Measurements from ENCODE around the gene CD74. TPM values are rescaled to one million over a fixed set of nuclear protein-coding genes. Genes with fewer than 3 reads are reported as not detected.

The CD74 gene
- total and polyA plus RNA-seq, 2 donors (not counting 1 experiment from before 2014, with no cell fraction given): 1.3 to 5.9 TPM

- Histone ChIP-seq H3K4me2 (ENCODE audit: extremely low read depth, insufficient read depth, low read length) (peak overlapping the region; percentile 6), H3K79me2 (ENCODE audit: control insufficient read depth, insufficient read depth, low read length) (no peaks in the 10 kb centered on the region), H3K27ac (ENCODE audit: insufficient read depth, low read length) (no peak overlapping the region), H3K9me3 (ENCODE audit: control insufficient read depth, insufficient read depth, low read depth, low read length) (no peaks in the 10 kb centered on the region), H3K4me1 (ENCODE audit: control insufficient read depth, extremely low read depth, insufficient read depth, low read length) (peaks cover 3% of the 10 kb centered on the region), H2AFZ (ENCODE audit: low read length) (peak overlapping the region; percentile 47), H3K4me3 (replicated peaks in 1 of 4; ENCODE audit: control extremely low read depth in 1 of 4, insufficient read depth in 1 of 4, low read depth in 3 of 4, low read length in 4 of 4) (no peak overlapping the region), H4K20me1 (ENCODE audit: control insufficient read depth, extremely low read depth, insufficient read depth, low read length) (no peaks in the 10 kb centered on the region), H3K9ac (ENCODE audit: insufficient read depth, low read length) (no peak overlapping the region), H3K36me3 (ENCODE audit: control insufficient read depth, insufficient read depth, low read length) (no peaks in the 10 kb centered on the region), H3K27me3 (ENCODE audit: control insufficient read depth, insufficient read depth, low read length) (no peaks in the 10 kb centered on the region)
- TF ChIP-seq EZH2 (IDR thresholded peaks at IDR 0.05; ENCODE audit: low read length, missing control alignments): no peak
- TF ChIP-seq, protein P1, sequence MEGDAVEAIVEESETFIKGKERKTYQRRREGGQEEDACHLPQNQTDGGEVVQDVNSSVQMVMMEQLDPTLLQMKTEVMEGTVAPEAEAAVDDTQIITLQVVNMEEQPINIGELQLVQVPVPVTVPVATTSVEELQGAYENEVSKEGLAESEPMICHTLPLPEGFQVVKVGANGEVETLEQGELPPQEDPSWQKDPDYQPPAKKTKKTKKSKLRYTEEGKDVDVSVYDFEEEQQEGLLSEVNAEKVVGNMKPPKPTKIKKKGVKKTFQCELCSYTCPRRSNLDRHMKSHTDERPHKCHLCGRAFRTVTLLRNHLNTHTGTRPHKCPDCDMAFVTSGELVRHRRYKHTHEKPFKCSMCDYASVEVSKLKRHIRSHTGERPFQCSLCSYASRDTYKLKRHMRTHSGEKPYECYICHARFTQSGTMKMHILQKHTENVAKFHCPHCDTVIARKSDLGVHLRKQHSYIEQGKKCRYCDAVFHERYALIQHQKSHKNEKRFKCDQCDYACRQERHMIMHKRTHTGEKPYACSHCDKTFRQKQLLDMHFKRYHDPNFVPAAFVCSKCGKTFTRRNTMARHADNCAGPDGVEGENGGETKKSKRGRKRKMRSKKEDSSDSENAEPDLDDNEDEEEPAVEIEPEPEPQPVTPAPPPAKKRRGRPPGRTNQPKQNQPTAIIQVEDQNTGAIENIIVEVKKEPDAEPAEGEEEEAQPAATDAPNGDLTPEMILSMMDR (conservative IDR thresholded peaks at IDR 0.05 in 1 of 2, IDR thresholded peaks at IDR 0.05 in 1 of 2; ENCODE audit: low read depth in 1 of 2, low read length in 2 of 2): no peak
- peak; percentile 86 for DNase-seq (ENCODE audit: low read depth in 2 of 2)
These were observed 2.8 kb downstream of the CD74 start for GRCh38 chr5:150409638-150410523.

- Histone ChIP-seq H3K9me3 (ENCODE audit: control insufficient read depth, insufficient read depth, low read depth, low read length) (no peaks in the 10 kb centered on the region), H3K36me3 (ENCODE audit: control insufficient read depth, insufficient read depth, low read length) (no peaks in the 10 kb centered on the region), H4K20me1 (ENCODE audit: control insufficient read depth, extremely low read depth, insufficient read depth, low read length) (no peaks in the 10 kb centered on the region), H3K4me1 (ENCODE audit: control insufficient read depth, extremely low read depth, insufficient read depth, low read length) (peaks cover 3% of the 10 kb centered on the region), H3K79me2 (ENCODE audit: control insufficient read depth, insufficient read depth, low read length) (no peaks in the 10 kb centered on the region), H3K9ac (ENCODE audit: insufficient read depth, low read length) (no peak overlapping the region), H3K4me2 (ENCODE audit: extremely low read depth, insufficient read depth, low read length) (no peak overlapping the region), H3K4me3 (replicated peaks in 1 of 4; ENCODE audit: control extremely low read depth in 1 of 4, insufficient read depth in 1 of 4, low read depth in 3 of 4, low read length in 4 of 4) (no peak overlapping the region), H2AFZ (ENCODE audit: low read length) (no peak overlapping the region), H3K27ac (ENCODE audit: insufficient read depth, low read length) (no peak overlapping the region), H3K27me3 (ENCODE audit: control insufficient read depth, insufficient read depth, low read length) (no peaks in the 10 kb centered on the region)
- TF ChIP-seq, protein P1 (conservative IDR thresholded peaks at IDR 0.05 in 1 of 2, IDR thresholded peaks at IDR 0.05 in 1 of 2; ENCODE audit: low read depth in 1 of 2, low read length in 2 of 2): no peak
- TF ChIP-seq EZH2 (IDR thresholded peaks at IDR 0.05; ENCODE audit: low read length, missing control alignments): no peak
- no peak for DNase-seq (ENCODE audit: low read depth in 2 of 2)
These were observed 4.3 kb downstream of the CD74 start for GRCh38 chr5:150408231-150408943.

GRCh38 chr5:150407096-150407720, 5.5 kb downstream of the CD74 start:
- Histone ChIP-seq H3K4me2 (ENCODE audit: extremely low read depth, insufficient read depth, low read length) (no peak overlapping the region), H3K27me3 (ENCODE audit: control insufficient read depth, insufficient read depth, low read length) (no peaks in the 10 kb centered on the region), H3K9ac (ENCODE audit: insufficient read depth, low read length) (no peak overlapping the region), H3K79me2 (ENCODE audit: control insufficient read depth, insufficient read depth, low read length) (no peaks in the 10 kb centered on the region), H3K9me3 (ENCODE audit: control insufficient read depth, insufficient read depth, low read depth, low read length) (no peaks in the 10 kb centered on the region), H3K27ac (ENCODE audit: insufficient read depth, low read length) (no peak overlapping the region), H3K4me1 (ENCODE audit: control insufficient read depth, extremely low read depth, insufficient read depth, low read length) (peaks cover 3% of the 10 kb centered on the region), H3K36me3 (ENCODE audit: control insufficient read depth, insufficient read depth, low read length) (no peaks in the 10 kb centered on the region), H4K20me1 (ENCODE audit: control insufficient read depth, extremely low read depth, insufficient read depth, low read length) (no peaks in the 10 kb centered on the region), H2AFZ (ENCODE audit: low read length) (no peak overlapping the region), H3K4me3 (replicated peaks in 1 of 4; ENCODE audit: control extremely low read depth in 1 of 4, insufficient read depth in 1 of 4, low read depth in 3 of 4, low read length in 4 of 4) (no peak overlapping the region)
- TF ChIP-seq, protein P1 (conservative IDR thresholded peaks at IDR 0.05 in 1 of 2, IDR thresholded peaks at IDR 0.05 in 1 of 2; ENCODE audit: low read depth in 1 of 2, low read length in 2 of 2): no peak
- no peak for TF ChIP-seq EZH2 (IDR thresholded peaks at IDR 0.05; ENCODE audit: low read length, missing control alignments)
- DNase-seq (ENCODE audit: low read depth in 2 of 2): no peak

Measured in fibroblast of lung (primary cell).